Measurements from ENCODE around the gene CD27.

DNA sequence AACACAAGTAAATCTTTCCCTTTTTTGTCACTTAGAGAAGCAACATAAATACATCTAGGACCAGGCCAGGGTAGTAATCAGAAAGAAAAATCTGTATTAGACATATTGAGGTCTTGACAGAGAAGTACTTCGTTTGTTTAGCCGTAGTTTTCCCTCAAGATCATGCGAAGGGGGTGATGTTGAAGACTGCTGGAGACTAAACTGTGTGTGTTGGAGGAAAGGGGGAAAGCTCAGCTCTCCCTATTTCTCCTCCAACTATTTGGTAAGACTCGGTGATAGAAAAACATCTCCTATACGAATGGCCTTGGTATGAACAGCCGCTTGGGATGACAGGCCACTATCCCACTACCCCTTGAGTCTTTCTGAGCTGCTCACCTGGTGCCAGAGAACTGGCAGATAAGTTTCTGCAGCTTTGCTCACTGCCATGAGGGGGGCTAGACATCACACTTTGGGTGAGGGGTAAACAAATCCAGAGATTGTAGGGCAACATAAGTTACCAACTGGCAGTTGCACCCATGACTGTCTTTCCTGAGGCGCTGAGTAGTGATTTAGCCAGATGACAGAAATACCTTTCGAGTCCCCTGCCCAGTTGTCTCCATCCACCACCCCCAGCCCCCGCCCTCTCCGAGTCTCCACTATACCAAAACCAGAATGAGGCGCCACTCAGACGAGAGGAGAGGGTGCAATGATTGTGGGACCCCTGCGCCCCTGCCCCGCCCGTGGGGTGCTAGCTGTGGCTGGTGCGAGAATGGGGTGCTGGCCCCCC lies 25.0 kb downstream of the CD27 start:
- no peak for TF ChIP-seq SPI1 (IDR thresholded peaks at IDR 0.05; ENCODE audit: low read depth, low read length)
- no peak for TF ChIP-seq POLR2A (IDR thresholded peaks at IDR 0.05; ENCODE audit: low read depth, low read length)
- no peak for TF ChIP-seq POLR2AphosphoS5 (IDR thresholded peaks at IDR 0.05; ENCODE audit: low read depth, low read length)
- TF ChIP-seq POU2F2 (IDR thresholded peaks at IDR 0.05; ENCODE audit: low read depth, low read length), result no peak
- no peak for TF ChIP-seq TAF1 (IDR thresholded peaks at IDR 0.05; ENCODE audit: low read depth, low read length)

Measured in GM12891 (cell line).